ENCODE results near the gene KRT72.

DNA sequence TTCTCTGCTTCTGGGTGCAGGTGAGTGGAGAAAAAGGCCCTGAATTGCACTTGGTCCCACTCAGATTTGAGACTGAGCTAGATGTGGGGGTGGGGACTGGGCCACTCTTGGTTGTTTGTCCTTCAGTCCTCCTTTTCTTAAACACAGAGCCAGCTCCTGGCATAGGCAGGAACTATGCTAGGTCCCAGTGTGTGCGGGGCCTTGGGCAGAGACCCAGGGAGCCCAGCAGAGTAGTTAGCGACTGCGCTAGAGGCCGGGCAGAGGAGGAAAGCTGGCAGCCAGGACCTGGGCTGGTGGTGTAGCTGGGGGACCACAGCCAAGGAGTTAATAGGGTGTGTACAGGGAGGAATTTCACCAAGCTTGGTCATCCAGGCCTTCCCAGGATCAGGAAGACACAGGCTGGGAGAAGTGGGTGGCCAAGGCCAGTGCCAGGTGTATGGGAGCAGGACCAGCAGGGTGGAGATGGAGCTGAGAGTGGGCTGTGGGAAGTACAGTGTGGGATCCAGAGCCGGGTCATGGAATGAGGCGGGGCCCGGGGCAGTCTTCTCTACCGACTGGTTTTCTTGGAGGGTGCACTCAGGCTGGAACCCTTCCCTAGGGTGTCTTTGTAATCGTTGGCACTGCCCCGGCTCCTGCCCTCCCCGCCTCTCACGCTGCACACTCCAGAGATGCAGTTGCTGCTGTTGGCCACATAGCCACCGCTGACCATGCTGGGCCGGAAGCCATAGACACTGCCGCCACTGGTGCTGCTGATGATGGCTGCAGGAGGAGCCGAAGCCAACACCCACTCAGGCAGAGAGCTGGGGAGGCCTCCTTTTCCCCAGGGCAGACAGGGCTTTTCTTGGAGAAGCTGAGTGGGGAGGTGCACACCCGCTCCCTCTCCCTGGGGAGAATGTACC, 57.0 kb downstream of the KRT72 start:
- TF ChIP-seq, protein P1, sequence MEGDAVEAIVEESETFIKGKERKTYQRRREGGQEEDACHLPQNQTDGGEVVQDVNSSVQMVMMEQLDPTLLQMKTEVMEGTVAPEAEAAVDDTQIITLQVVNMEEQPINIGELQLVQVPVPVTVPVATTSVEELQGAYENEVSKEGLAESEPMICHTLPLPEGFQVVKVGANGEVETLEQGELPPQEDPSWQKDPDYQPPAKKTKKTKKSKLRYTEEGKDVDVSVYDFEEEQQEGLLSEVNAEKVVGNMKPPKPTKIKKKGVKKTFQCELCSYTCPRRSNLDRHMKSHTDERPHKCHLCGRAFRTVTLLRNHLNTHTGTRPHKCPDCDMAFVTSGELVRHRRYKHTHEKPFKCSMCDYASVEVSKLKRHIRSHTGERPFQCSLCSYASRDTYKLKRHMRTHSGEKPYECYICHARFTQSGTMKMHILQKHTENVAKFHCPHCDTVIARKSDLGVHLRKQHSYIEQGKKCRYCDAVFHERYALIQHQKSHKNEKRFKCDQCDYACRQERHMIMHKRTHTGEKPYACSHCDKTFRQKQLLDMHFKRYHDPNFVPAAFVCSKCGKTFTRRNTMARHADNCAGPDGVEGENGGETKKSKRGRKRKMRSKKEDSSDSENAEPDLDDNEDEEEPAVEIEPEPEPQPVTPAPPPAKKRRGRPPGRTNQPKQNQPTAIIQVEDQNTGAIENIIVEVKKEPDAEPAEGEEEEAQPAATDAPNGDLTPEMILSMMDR (IDR thresholded peaks at IDR 0.05 in 4 of 5, conservative IDR thresholded peaks at IDR 0.05 in 1 of 5) = no peak
- TF ChIP-seq POLR2A (IDR thresholded peaks at IDR 0.05) = no peak
